ENCODE results near the gene HDDC2. TPM values are rescaled to one million over a fixed set of nuclear protein-coding genes. Genes with fewer than 3 reads are reported as not detected.

Gene HDDC2
- total RNA-seq (100 to 1,000 TPM in 2 of 9 donors, 10 to 100 TPM in 7; 70.2 to 123 (median 92.6) TPM), polyA plus RNA-seq (100 to 1,000 TPM in 1 of 2 donors, 10 to 100 TPM in 1; 80.3 to 170 TPM)
- long read RNA-seq, donor 1, transcript HDDC2-202 (6 exons, 918 nt): major isoform, 34 of 101 reads
- long read RNA-seq, donor 1, transcript HDDC2-201 (5 exons, 1,350 nt): minor isoform, 30 of 101 reads
- long read RNA-seq, donor 1, partial matches to known transcripts: 3 of 101 reads
- long read RNA-seq, donor 1, other reads (novel, unspliced or antisense): 34 of 101 reads
- long read RNA-seq, donor 2, transcript HDDC2-202 (6 exons, 918 nt): major isoform, 42 of 96 reads
- long read RNA-seq, donor 2, transcript HDDC2-201 (5 exons, 1,350 nt): minor isoform, 24 of 96 reads
- long read RNA-seq, donor 2, partial matches to known transcripts: 10 of 96 reads
- long read RNA-seq, donor 2, other reads (novel, unspliced or antisense): 18 of 96 reads
- long read RNA-seq, donor 3, transcript HDDC2-202 (6 exons, 918 nt): major isoform, 24 of 64 reads
- long read RNA-seq, donor 3, transcript HDDC2-201 (5 exons, 1,350 nt): minor isoform, 14 of 64 reads
- long read RNA-seq, donor 3, partial matches to known transcripts: 9 of 64 reads
- long read RNA-seq, donor 3, other reads (novel, unspliced or antisense): 17 of 64 reads

GRCh38 chr6:125301435-125302391 is at the start of gene HDDC2:
Gene HDDC2, minus strand, starts transcription at chr6:125301967. Its CDS starts 35 bp downstream, at chr6:125301932.
- WGBS, 4 donors: 5 to 9% (median 6%) methylated on average over 33 to 67 of the region's 67 CpGs
- intact Hi-C loops (cut with DNase I): loop anchor here in 8 of 10 donors (1.0 to 10.0 kb wide), 9 partner anchors 99 to 683 kb away; partner anchors contain the start of genes TPD52L1 (in 6 of the 8), HINT3 (in 2 of the 8), RNF217 (in 1 of the 8) and TRMT11 (in 1 of the 8)
- no peaks in the 10 kb centered on the region for H3K27me3 ChIP-seq

GRCh38 chr6:125346926-125347563 is 45.3 kb upstream of the HDDC2 start:
- Histone ChIP-seq H3K36me3 (no peaks in the 10 kb centered on the region), H3K4me1 (peaks cover 0 to 8% (median 0%) of the 10 kb centered on the region in 12 donors), H3K9me3 (no peaks in the 10 kb centered on the region), H3K4me3 (peak overlapping the region in 4 of 12 donors; percentile 12 to 36 (median 30)), H3K27me3 (no peaks in the 10 kb centered on the region), H3K27ac (peak overlapping the region in 11 of 12 donors; percentile 4 to 84 (median 54))
- DNase-seq (no peak), ATAC-seq (no peak)
- intact Hi-C loops (cut with DNase I): no loop called here
- TF ChIP-seq CTCF (IDR thresholded peaks at IDR 0.05) (no peak), POLR2A (IDR thresholded peaks at IDR 0.05) (no peak)
- 79 to 87% (median 80%) methylated on average over 11 of the region's 11 CpGs for WGBS, 4 donors

More at GRCh38 chr6:125301435-125302391, at the start of gene HDDC2:
- H3K36me3 ChIP-seq: peaks cover 0 to 37% (median 30%) of the 10 kb centered on the region in 9 donors
- peaks cover 0 to 8% (median 0%) of the 10 kb centered on the region in 12 donors for H3K9me3 ChIP-seq
- peaks cover 0 to 31% (median 21%) of the 10 kb centered on the region in 12 donors for H3K4me1 ChIP-seq
- H3K27ac ChIP-seq: peak within 1 kb of the TSS; percentile 83 to 97 (median 92)
- peak; percentile 65 to 93 (median 92) for ATAC-seq
- DNase-seq: peak; percentile 84 to 91 (median 87)
- peak within 1 kb of the TSS; percentile 46 to 84 (median 74) for H3K4me3 ChIP-seq
- peak in 1 of 2 donors; percentile 65 for TF ChIP-seq POLR2A (IDR thresholded peaks at IDR 0.05)
- TF ChIP-seq CTCF (IDR thresholded peaks at IDR 0.05): no peak

GRCh38 chr6:125346201-125346925 is 44.6 kb upstream of the HDDC2 start:
- peak overlapping the region in 11 of 12 donors; percentile 38 to 84 (median 54) for H3K27ac ChIP-seq
- 38 to 50% (median 44%) methylated on average over 11 of the region's 11 CpGs for WGBS, 4 donors
- intact Hi-C loops (cut with DNase I): no loop called here
- no peaks in the 10 kb centered on the region for H3K27me3 ChIP-seq
- H3K36me3 ChIP-seq: no peaks in the 10 kb centered on the region
- peaks cover 0 to 8% (median 0%) of the 10 kb centered on the region in 12 donors for H3K4me1 ChIP-seq
- no peaks in the 10 kb centered on the region for H3K9me3 ChIP-seq
- TF ChIP-seq POLR2A (IDR thresholded peaks at IDR 0.05): no peak
- peak overlapping the region in 8 of 12 donors; percentile 2 to 36 (median 27) for H3K4me3 ChIP-seq
- peak in 2 of 4 donors; percentile 38 to 78 for ATAC-seq
- DNase-seq: peak in 3 of 5 donors; percentile 22 to 43 (median 27)

Measured in heart left ventricle (tissue), 16 donors.